ENCODE measurements around the gene KCNQ5.

DNA sequence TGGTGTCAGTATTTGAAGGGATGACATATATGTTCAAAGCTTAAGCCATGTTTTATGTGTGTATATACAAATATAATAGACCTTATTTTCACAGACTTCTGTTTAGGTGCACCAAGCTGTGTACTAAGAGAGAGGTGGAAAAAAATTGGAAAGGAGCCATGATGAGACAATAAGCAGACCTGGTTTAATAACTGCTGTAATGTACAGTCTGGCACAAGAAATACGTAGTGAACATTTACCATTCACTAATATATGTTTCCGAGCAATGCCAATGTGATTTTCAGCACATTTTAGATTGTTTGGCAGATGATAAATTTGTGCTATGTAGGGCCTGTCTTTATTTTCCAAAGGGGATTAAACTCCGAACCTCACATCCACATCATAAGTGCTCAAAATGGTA lies 487.1 kb downstream of the KCNQ5 start:
- TF ChIP-seq, protein P1, sequence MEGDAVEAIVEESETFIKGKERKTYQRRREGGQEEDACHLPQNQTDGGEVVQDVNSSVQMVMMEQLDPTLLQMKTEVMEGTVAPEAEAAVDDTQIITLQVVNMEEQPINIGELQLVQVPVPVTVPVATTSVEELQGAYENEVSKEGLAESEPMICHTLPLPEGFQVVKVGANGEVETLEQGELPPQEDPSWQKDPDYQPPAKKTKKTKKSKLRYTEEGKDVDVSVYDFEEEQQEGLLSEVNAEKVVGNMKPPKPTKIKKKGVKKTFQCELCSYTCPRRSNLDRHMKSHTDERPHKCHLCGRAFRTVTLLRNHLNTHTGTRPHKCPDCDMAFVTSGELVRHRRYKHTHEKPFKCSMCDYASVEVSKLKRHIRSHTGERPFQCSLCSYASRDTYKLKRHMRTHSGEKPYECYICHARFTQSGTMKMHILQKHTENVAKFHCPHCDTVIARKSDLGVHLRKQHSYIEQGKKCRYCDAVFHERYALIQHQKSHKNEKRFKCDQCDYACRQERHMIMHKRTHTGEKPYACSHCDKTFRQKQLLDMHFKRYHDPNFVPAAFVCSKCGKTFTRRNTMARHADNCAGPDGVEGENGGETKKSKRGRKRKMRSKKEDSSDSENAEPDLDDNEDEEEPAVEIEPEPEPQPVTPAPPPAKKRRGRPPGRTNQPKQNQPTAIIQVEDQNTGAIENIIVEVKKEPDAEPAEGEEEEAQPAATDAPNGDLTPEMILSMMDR (optimal IDR thresholded peaks at IDR 0.05 in 1 of 3, IDR thresholded peaks at IDR 0.05 in 1 of 3, conservative IDR thresholded peaks at IDR 0.05 in 1 of 3; ENCODE audit: extremely low read depth in 1 of 3, insufficient read depth in 2 of 3, low read length in 3 of 3) = no peak
- no peak for TF ChIP-seq EZH2 (IDR thresholded peaks at IDR 0.05; ENCODE audit: low read length)

Measured in keratinocyte (primary cell).